Measurements from ENCODE around the gene EPB41L1.
A peak's percentile ranks its signal among the peaks of the same experiment; 100 is the strongest.

The EPB41L1 gene

GRCh38 chr20:36154700-36155628, at the start of gene EPB41L1 (continued):
- no peak for TF ChIP-seq PRDM6 (tag by site-specific recombination; IDR thresholded peaks at IDR 0.05)
- no peak for TF ChIP-seq ZNF555 (tag by site-specific recombination; conservative IDR thresholded peaks at IDR 0.05)
- peak; percentile 18; the same call in 1 of the 2 replicates for TF ChIP-seq ZNF513 (tag by site-specific recombination; IDR thresholded peaks at IDR 0.05)
- no peak for TF ChIP-seq ZNF664 (tag by site-specific recombination; IDR thresholded peaks at IDR 0.05)
- TF ChIP-seq ZNF184 (tag by site-specific recombination; IDR thresholded peaks at IDR 0.05), result no peak
- peak; percentile 74 for TF ChIP-seq ZNF341 (tag by site-specific recombination; IDR thresholded peaks at IDR 0.05; ENCODE audit: low read depth)
- no peak for TF ChIP-seq ZNF16 (tag by site-specific recombination; IDR thresholded peaks at IDR 0.05; ENCODE audit: low read depth)

GRCh38 chr20:36104856-36105255, 49.7 kb upstream of the EPB41L1 start:
- no peak overlapping the region for H3K27ac ChIP-seq (ENCODE audit: extremely low read depth, low read depth, low read length)
- CTCF ChIA-PET, result no interaction called here
- H3K4me3 ChIP-seq (ENCODE audit: low read depth, low read length), result no peak overlapping the region
- no peaks in the 10 kb centered on the region for H3K9me3 ChIP-seq (ENCODE audit: control insufficient read depth, insufficient read depth, low read depth, low read length)
- TF ChIP-seq ZSCAN16 (tag by site-specific recombination; IDR thresholded peaks at IDR 0.05), result no peak
- TF ChIP-seq ZFHX2 (tag by site-specific recombination; conservative IDR thresholded peaks at IDR 0.05), result peak; percentile 73
- TF ChIP-seq MYNN (tag by site-specific recombination; IDR thresholded peaks at IDR 0.05; ENCODE audit: borderline replicate concordance), result no peak
- peak; percentile 87 for TF ChIP-seq EGR2 (tag by site-specific recombination; IDR thresholded peaks at IDR 0.05; ENCODE audit: low read depth)
- TF ChIP-seq FEZF1 (tag by site-specific recombination; IDR thresholded peaks at IDR 0.05), result no peak
- no peaks in the 10 kb centered on the region for H3K4me1 ChIP-seq (ENCODE audit: control insufficient read depth, insufficient read depth, low read length)
- no peaks in the 10 kb centered on the region for H3K36me3 ChIP-seq (ENCODE audit: control insufficient read depth in 2 of 2, insufficient read depth in 1 of 2, low read length in 2 of 2)
- POLR2A ChIA-PET, result no interaction called here

GRCh38 chr20:36105711-36106226, 48.8 kb upstream of the EPB41L1 start:
- no peak overlapping the region for H3K4me3 ChIP-seq (ENCODE audit: low read depth, low read length)
- no peaks in the 10 kb centered on the region for H3K4me1 ChIP-seq (ENCODE audit: control insufficient read depth, insufficient read depth, low read length)
- CTCF ChIA-PET, result interaction anchor here (0.9 to 2.3 kb wide), 2 partner anchors 32 to 98 kb away, joined by 4 to 6 read pairs; no protein-coding TSS in a partner anchor
- POLR2A ChIA-PET, result interaction anchor here (1.3 kb wide), 1 partner anchor 21 kb away, joined by 3 read pairs; no protein-coding TSS in a partner anchor
- no peaks in the 10 kb centered on the region for H3K9me3 ChIP-seq (ENCODE audit: control insufficient read depth, insufficient read depth, low read depth, low read length)
- no peak for TF ChIP-seq ZNF114 (tag by site-specific recombination; IDR thresholded peaks at IDR 0.05)
- TF ChIP-seq GLIS1 (tag by site-specific recombination; IDR thresholded peaks at IDR 0.05), result peak; percentile 98
- TF ChIP-seq ZNF341 (tag by site-specific recombination; IDR thresholded peaks at IDR 0.05; ENCODE audit: low read depth), result no peak
- peak; percentile 84 for TF ChIP-seq ZIC2 (tag by site-specific recombination; IDR thresholded peaks at IDR 0.05)
- TF ChIP-seq ZNF391 (tag by site-specific recombination; IDR thresholded peaks at IDR 0.05; ENCODE audit: borderline replicate concordance, low read depth), result no peak
- TF ChIP-seq ZBTB48 (tag by site-specific recombination; IDR thresholded peaks at IDR 0.05), result no peak
- no peak for TF ChIP-seq ZNF660 (tag by site-specific recombination; IDR thresholded peaks at IDR 0.05)
- no peak overlapping the region for H3K27ac ChIP-seq (ENCODE audit: extremely low read depth, low read depth, low read length)
- H3K36me3 ChIP-seq (ENCODE audit: control insufficient read depth in 2 of 2, insufficient read depth in 1 of 2, low read length in 2 of 2), result no peaks in the 10 kb centered on the region
